ENCODE measurements around the gene PPARD.
A peak's percentile ranks its signal among the peaks of the same experiment; 100 is the strongest.

PPARD gene

GRCh38 chr6:35448191-35448590 is 105.8 kb downstream of the PPARD start:
- DNase-seq: no peak

GRCh38 chr6:35449287-35449881 is 107.0 kb downstream of the PPARD start:
- peak; percentile 85 for DNase-seq

GRCh38 chr6:35451354-35452182 is 109.2 kb downstream of the PPARD start:
- DNase-seq: no peak

- peak; percentile 94 for DNase-seq
Observed at GRCh38 chr6:35452183-35453090, 110.1 kb downstream of the PPARD start, which contains the start of gene FANCE. TSS of gene FANCE (plus strand) at chr6:35452338. CDS start at chr6:35452546, 208 bp downstream.

- no peak for DNase-seq
Observed at GRCh38 chr6:35453236-35453635, 110.9 kb downstream of the PPARD start.

- DNase-seq: peak; percentile 17
Observed at GRCh38 chr6:35454391-35455110, 112.2 kb downstream of the PPARD start.

GRCh38 chr6:35457907-35458306 is 115.5 kb downstream of the PPARD start:
- DNase-seq: no peak

- DNase-seq: no peak
Observed at GRCh38 chr6:35461270-35461669, 118.9 kb downstream of the PPARD start.

- DNase-seq: no peak
Observed at GRCh38 chr6:35463292-35463691, 120.9 kb downstream of the PPARD start.

GRCh38 chr6:35465646-35466045 is 123.3 kb downstream of the PPARD start:
- no peak for DNase-seq

- peak; percentile 97 for DNase-seq
Observed at GRCh38 chr6:35468181-35468979, 126.0 kb downstream of the PPARD start, which contains the start of gene RPL10A. TSS of gene RPL10A (plus strand) at chr6:35468401. CDS start at chr6:35468435, 34 bp downstream.

- DNase-seq: no peak
Observed at GRCh38 chr6:35468980-35469750, 126.8 kb downstream of the PPARD start.

GRCh38 chr6:35469751-35470662 is 127.6 kb downstream of the PPARD start:
- no peak for DNase-seq

- no peak for DNase-seq
Observed at GRCh38 chr6:35470663-35471120, 128.3 kb downstream of the PPARD start.

- no peak for DNase-seq
Observed at GRCh38 chr6:35471836-35472345, 129.5 kb downstream of the PPARD start.

- DNase-seq: no peak
Observed at GRCh38 chr6:35473075-35473849, 130.9 kb downstream of the PPARD start.

GRCh38 chr6:35473850-35474130 is 131.4 kb downstream of the PPARD start:
- DNase-seq: no peak

GRCh38 chr6:35474131-35474941 is 132.0 kb downstream of the PPARD start:
- DNase-seq: no peak
